ENCODE results near the gene FKBP5. TPM values are rescaled to one million over a fixed set of nuclear protein-coding genes. Genes with fewer than 3 reads are reported as not detected.
A peak's percentile ranks its signal among the peaks of the same experiment; 100 is the strongest.
"Not testable (repeated sequence)": the region's sequence is repeated elsewhere in the genome, so short reads cannot be mapped to it uniquely, and the experiment has no call there.

FKBP5 gene
- total RNA-seq, 1 donor from 2014 or later, result 6.8 TPM

DNA sequence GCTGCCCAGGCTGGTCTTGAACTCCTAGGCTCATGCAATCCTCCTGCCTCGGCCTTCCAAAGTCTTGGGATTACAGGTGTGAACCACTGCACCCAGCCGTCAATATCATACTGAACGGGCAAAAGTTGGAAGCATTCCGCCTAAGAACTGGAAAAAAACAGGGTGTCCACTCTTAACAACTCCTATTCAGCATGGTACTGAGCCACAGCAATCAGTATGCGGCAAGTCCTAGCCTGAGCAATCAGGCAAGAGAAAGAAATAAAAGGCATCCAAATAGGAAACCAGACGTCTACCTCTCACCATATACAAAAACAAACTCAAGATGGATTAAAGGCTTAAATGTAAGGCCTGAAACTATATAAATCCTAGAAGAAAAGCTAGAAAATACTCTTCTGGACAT, 83.1 kb downstream of the FKBP5 start:
- H3K27ac ChIP-seq (ENCODE audit: low read depth, low read length), result peak overlapping the region; percentile 6
- H3K36me3 ChIP-seq (ENCODE audit: control insufficient read depth in 3 of 3, insufficient read depth in 3 of 3, low read length in 3 of 3), result peaks cover 2 to 7% (median 3%) of the 10 kb centered on the region in 3 donors
- H3K4me3 ChIP-seq (ENCODE audit: low read length in 3 of 3), result no peak overlapping the region
- no peaks in the 10 kb centered on the region for H3K9me3 ChIP-seq (ENCODE audit: control insufficient read depth in 3 of 3, low read length in 3 of 3)
- no peaks in the 10 kb centered on the region for H3K27me3 ChIP-seq (ENCODE audit: control insufficient read depth in 3 of 3, insufficient read depth in 3 of 3, low read length in 3 of 3)
- no peak overlapping the region for H3K9ac ChIP-seq (ENCODE audit: low read depth in 1 of 3, low read length in 3 of 3)
- peaks cover 21 to 30% (median 22%) of the 10 kb centered on the region in 3 donors for H3K4me1 ChIP-seq (ENCODE audit: control insufficient read depth in 3 of 3, insufficient read depth in 3 of 3, low read length in 3 of 3)

- no peak overlapping the region for H3K4me3 ChIP-seq (ENCODE audit: low read length in 3 of 3)
- peaks cover 2 to 7% (median 3%) of the 10 kb centered on the region in 3 donors for H3K36me3 ChIP-seq (ENCODE audit: control insufficient read depth in 3 of 3, insufficient read depth in 3 of 3, low read length in 3 of 3)
- no peaks in the 10 kb centered on the region for H3K27me3 ChIP-seq (ENCODE audit: control insufficient read depth in 3 of 3, insufficient read depth in 3 of 3, low read length in 3 of 3)
- peaks cover 29 to 38% (median 33%) of the 10 kb centered on the region in 3 donors for H3K4me1 ChIP-seq (ENCODE audit: control insufficient read depth in 3 of 3, insufficient read depth in 3 of 3, low read length in 3 of 3)
- no peaks in the 10 kb centered on the region for H3K9me3 ChIP-seq (ENCODE audit: control insufficient read depth in 3 of 3, low read length in 3 of 3)
- H3K9ac ChIP-seq (ENCODE audit: low read depth in 1 of 3, low read length in 3 of 3), result peak overlapping the region in 2 of 3 donors; percentile 69 to 78
- peak overlapping the region; percentile 87 for H3K27ac ChIP-seq (ENCODE audit: low read depth, low read length)
These were observed 85.2 kb downstream of the FKBP5 start for GRCh38 chr6:35603326-35604202.

GRCh38 chr6:35602133-35602946, 86.4 kb downstream of the FKBP5 start:
- Histone ChIP-seq H3K4me1 (ENCODE audit: control insufficient read depth in 3 of 3, insufficient read depth in 3 of 3, low read length in 3 of 3) (peaks cover 29 to 38% (median 34%) of the 10 kb centered on the region in 3 donors), H3K4me3 (ENCODE audit: low read length in 3 of 3) (peak overlapping the region; percentile 52 to 67 (median 52)), H3K9ac (ENCODE audit: low read depth in 1 of 3, low read length in 3 of 3) (peak overlapping the region; percentile 69 to 86 (median 78)), H3K36me3 (ENCODE audit: control insufficient read depth in 3 of 3, insufficient read depth in 3 of 3, low read length in 3 of 3) (peaks cover 0 to under 1% (median 0%) of the 10 kb centered on the region in 3 donors), H3K27ac (ENCODE audit: low read depth, low read length) (peak overlapping the region; percentile 87), H3K27me3 (ENCODE audit: control insufficient read depth in 3 of 3, insufficient read depth in 3 of 3, low read length in 3 of 3) (no peaks in the 10 kb centered on the region), H3K9me3 (ENCODE audit: control insufficient read depth in 3 of 3, low read length in 3 of 3) (no peaks in the 10 kb centered on the region)

- peak overlapping the region; percentile 69 to 86 (median 78) for H3K9ac ChIP-seq (ENCODE audit: low read depth in 1 of 3, low read length in 3 of 3)
- H3K27ac ChIP-seq (ENCODE audit: low read depth, low read length), result peak overlapping the region; percentile 87
- H3K4me1 ChIP-seq (ENCODE audit: control insufficient read depth in 3 of 3, insufficient read depth in 3 of 3, low read length in 3 of 3), result peaks cover 29 to 42% (median 39%) of the 10 kb centered on the region in 3 donors
- peak overlapping the region; percentile 52 to 67 (median 52) for H3K4me3 ChIP-seq (ENCODE audit: low read length in 3 of 3)
- no peaks in the 10 kb centered on the region for H3K9me3 ChIP-seq (ENCODE audit: control insufficient read depth in 3 of 3, low read length in 3 of 3)
- peaks cover 2 to 8% (median 3%) of the 10 kb centered on the region in 3 donors for H3K36me3 ChIP-seq (ENCODE audit: control insufficient read depth in 3 of 3, insufficient read depth in 3 of 3, low read length in 3 of 3)
- H3K27me3 ChIP-seq (ENCODE audit: control insufficient read depth in 3 of 3, insufficient read depth in 3 of 3, low read length in 3 of 3), result no peaks in the 10 kb centered on the region
These were observed 87.2 kb downstream of the FKBP5 start for GRCh38 chr6:35601331-35602132.

- Histone ChIP-seq H3K9me3 (ENCODE audit: control insufficient read depth in 3 of 3, low read length in 3 of 3) (no peaks in the 10 kb centered on the region), H3K27me3 (ENCODE audit: control insufficient read depth in 3 of 3, insufficient read depth in 3 of 3, low read length in 3 of 3) (no peaks in the 10 kb centered on the region), H3K9ac (ENCODE audit: low read depth in 1 of 3, low read length in 3 of 3) (peak overlapping the region; percentile 69 to 86 (median 78)), H3K4me3 (ENCODE audit: low read length in 3 of 3) (peak overlapping the region in 1 of 3 donors; percentile 67), H3K36me3 (ENCODE audit: control insufficient read depth in 3 of 3, insufficient read depth in 3 of 3, low read length in 3 of 3) (peaks cover 2 to 10% (median 10%) of the 10 kb centered on the region in 3 donors), H3K27ac (ENCODE audit: low read depth, low read length) (peak overlapping the region; percentile 87), H3K4me1 (ENCODE audit: control insufficient read depth in 3 of 3, insufficient read depth in 3 of 3, low read length in 3 of 3) (peaks cover 29 to 50% (median 39%) of the 10 kb centered on the region in 3 donors)
These were observed 88.0 kb downstream of the FKBP5 start for GRCh38 chr6:35600659-35601125.

DNA sequence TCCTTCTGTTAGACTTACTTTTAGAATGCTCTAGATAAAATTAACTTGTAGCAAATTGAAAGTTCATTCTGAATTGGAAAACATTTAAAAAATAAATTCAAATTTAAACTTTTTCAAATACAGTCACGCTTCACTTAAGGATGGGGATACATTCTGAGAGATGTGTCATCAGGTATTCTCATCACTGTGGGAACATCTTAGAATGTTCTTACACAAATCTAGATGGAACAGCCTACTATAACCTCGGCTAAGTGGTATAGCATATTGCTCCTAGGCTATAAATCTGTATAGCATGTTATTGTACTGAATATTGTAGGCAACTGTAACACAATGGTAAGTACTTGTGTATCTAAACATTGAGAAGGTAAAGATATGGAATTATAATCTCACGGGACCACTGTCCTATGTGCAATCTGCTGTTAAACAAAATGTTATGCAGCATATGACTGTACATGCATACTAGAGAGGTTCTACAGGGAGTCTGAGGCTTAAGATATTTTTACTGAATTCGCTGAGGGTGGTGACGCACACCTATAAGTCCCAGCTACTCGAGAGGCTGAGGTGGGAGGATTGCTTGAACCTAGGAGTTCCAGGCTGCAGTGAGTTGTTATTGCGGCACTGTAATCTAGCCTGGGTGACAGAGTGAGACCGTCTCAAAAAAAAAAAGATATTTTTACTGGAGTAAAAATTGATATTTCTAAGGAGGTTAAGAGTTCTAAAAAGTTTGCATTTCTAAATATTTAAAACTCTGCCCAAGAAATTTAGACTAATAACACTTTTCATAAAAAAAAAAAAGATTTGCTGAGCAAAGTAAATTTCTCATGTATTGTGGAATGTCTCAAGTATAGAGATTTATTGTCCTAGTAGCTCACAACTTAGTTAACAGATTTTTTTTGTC, 88.7 kb downstream of the FKBP5 start:
- Histone ChIP-seq H3K9me3 (ENCODE audit: control insufficient read depth in 3 of 3, low read length in 3 of 3) (no peaks in the 10 kb centered on the region), H3K9ac (ENCODE audit: low read depth in 1 of 3, low read length in 3 of 3) (peak overlapping the region in 2 of 3 donors; percentile 69 to 86), H3K36me3 (ENCODE audit: control insufficient read depth in 3 of 3, insufficient read depth in 3 of 3, low read length in 3 of 3) (peaks cover 2 to 10% (median 10%) of the 10 kb centered on the region in 3 donors), H3K4me1 (ENCODE audit: control insufficient read depth in 3 of 3, insufficient read depth in 3 of 3, low read length in 3 of 3) (peaks cover 31 to 53% (median 39%) of the 10 kb centered on the region in 3 donors), H3K4me3 (ENCODE audit: low read length in 3 of 3) (no peak overlapping the region), H3K27ac (ENCODE audit: low read depth, low read length) (peak overlapping the region; percentile 87), H3K27me3 (ENCODE audit: control insufficient read depth in 3 of 3, insufficient read depth in 3 of 3, low read length in 3 of 3) (no peaks in the 10 kb centered on the region)

DNA sequence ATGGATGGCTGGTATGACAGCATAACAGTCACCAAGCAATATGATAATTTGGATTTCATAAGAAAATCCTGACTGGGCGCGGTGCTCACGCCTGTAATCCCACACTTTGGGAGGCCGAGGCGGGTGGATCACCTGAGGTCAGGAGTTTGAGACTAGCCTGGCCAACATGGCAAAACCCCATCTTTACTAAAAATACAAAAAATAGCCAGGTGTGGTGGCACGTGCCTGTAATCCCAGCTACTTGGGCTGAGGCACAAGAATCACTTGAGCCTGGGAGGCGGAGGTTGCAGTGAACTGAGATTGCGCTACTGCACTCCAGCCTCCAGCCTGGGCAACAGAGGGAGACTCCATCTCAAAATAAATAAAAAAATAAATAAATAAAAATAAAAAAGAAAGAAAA, 90.1 kb downstream of the FKBP5 start:
- not testable (repeated sequence) for H3K27me3 ChIP-seq (ENCODE audit: control insufficient read depth in 3 of 3, insufficient read depth in 3 of 3, low read length in 3 of 3); H3K9me3 ChIP-seq (ENCODE audit: control insufficient read depth in 3 of 3, low read length in 3 of 3); H3K9ac ChIP-seq (ENCODE audit: low read depth in 1 of 3, low read length in 3 of 3); H3K4me3 ChIP-seq (ENCODE audit: low read length in 3 of 3); H3K27ac ChIP-seq (ENCODE audit: low read depth, low read length)
- Histone ChIP-seq H3K4me1 (ENCODE audit: control insufficient read depth in 3 of 3, insufficient read depth in 3 of 3, low read length in 3 of 3) (peaks cover 34 to 60% (median 36%) of the 10 kb centered on the region in 3 donors), H3K36me3 (ENCODE audit: control insufficient read depth in 3 of 3, insufficient read depth in 3 of 3, low read length in 3 of 3) (peaks cover 2 to 10% (median 10%) of the 10 kb centered on the region in 3 donors)

DNA sequence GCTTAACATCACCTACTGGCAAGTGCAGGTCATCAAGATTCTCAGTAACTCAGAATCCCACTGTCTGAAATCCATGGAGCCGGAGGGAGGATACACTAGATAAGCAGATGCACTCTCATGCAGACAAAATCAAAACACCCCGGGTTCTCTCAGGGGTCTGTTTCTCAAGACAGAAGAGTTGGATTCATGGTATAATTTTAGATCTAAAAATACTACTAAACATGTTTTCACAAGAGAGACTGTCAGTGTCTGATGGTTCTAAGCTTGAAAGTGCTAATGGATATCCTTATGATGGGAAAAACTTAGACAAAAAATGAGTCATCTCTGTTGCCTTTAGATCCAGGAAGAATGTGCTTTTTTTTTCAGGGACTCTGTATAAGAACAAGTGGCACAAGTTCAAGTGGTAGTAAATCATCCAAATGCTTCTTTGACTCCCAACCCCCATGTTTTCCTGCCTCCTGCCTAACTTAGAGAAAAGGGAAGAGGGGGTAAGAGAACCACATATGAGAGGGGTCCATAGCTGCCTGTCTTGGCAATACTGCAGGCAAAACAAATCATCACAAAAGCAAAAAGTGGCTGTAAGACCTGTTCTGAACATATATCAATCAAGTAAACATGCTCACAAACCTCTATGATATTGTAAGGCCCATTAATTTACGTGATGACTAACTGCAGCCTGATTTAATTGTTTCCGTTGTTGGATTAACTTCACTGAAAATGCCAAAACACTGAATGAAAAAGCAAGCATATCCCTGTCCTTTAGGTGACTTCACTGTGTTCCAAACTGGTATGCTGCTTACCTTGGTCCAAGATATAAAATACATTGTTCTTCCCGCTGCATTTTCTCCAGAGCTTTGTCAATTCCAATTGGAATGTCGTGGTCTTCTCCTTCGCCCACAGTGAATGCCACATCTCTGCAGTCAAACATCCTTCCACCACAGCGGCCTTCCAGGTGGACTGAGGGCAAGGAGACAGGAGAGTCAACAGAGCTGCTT, 92.0 kb downstream of the FKBP5 start:
- no peak overlapping the region for H3K4me3 ChIP-seq (ENCODE audit: low read length in 3 of 3)
- H3K9ac ChIP-seq (ENCODE audit: low read depth in 1 of 3, low read length in 3 of 3), result no peak overlapping the region
- no peaks in the 10 kb centered on the region for H3K9me3 ChIP-seq (ENCODE audit: control insufficient read depth in 3 of 3, low read length in 3 of 3)
- no peak overlapping the region for H3K27ac ChIP-seq (ENCODE audit: low read depth, low read length)
- peaks cover 2 to 10% (median 10%) of the 10 kb centered on the region in 3 donors for H3K36me3 ChIP-seq (ENCODE audit: control insufficient read depth in 3 of 3, insufficient read depth in 3 of 3, low read length in 3 of 3)
- H3K27me3 ChIP-seq (ENCODE audit: control insufficient read depth in 3 of 3, insufficient read depth in 3 of 3, low read length in 3 of 3), result no peaks in the 10 kb centered on the region
- peaks cover 27 to 61% (median 33%) of the 10 kb centered on the region in 3 donors for H3K4me1 ChIP-seq (ENCODE audit: control insufficient read depth in 3 of 3, insufficient read depth in 3 of 3, low read length in 3 of 3)

Data from skeletal muscle tissue (tissue), 4 donors.